A549 (cell line): ENCODE data around the gene CLASP1. TPM values are rescaled to one million over a fixed set of nuclear protein-coding genes. Genes with fewer than 3 reads are reported as not detected.

Experiments
- ATAC-seq, 2 experiments: fragments of 200-7000 bp in 1 of 2; fragments of >200 bp in 1 of 2; cut with Nextera tagmentation in 1 of 2; cut with Tn5 transposase in 1 of 2; 3 replicates each; pipeline versions ENCODE4 v1.8.0 to v1.9.1; 2018 to 2020; ENCODE audit warnings: mild to moderate bottlenecking in 1 of 2, moderate library complexity in 1 of 2
- CTCF ChIA-PET: fragments of 300-600 bp; sonication (Branson Sonifier 250); formaldehyde crosslinking; extraction: SDS; loops from one replicate; lab custom pipeline; 2021; ENCODE audit warnings: antibody characterized with exemption, inconsistent platforms; lab: Yijun Ruan, JAX
- POLR2A ChIA-PET: fragments of 350-600 bp; formaldehyde crosslinking; extraction: SDS; loops from one replicate; lab custom pipeline; 2021; ENCODE audit warnings: antibody characterized with exemption, inconsistent platforms; lab: Yijun Ruan, JAX
- DNase-seq, 2 experiments: peaks; one replicate each; pipeline versions ENCODE4 v3.0.0 to v3.0.0-alpha.2; 2011 to 2016; ENCODE audit warnings: low read depth in 1 of 2, low spot score in 1 of 2
- FAIRE-seq: peaks from 2 replicates; lab custom pipeline; 2011; peaks lifted over from hg19 to GRCh38; lab: Jason Lieb, UNC
- H3K27ac ChIP-seq, 2 experiments: fragments of >200 bp; sonication (Bioruptor Twin); formaldehyde crosslinking; 3 replicates each; pipeline ENCODE4 v1.5.1; 2016 to 2017
- H3K4me1 ChIP-seq: fragments of >200 bp; sonication (Bioruptor Twin); formaldehyde crosslinking; 3 replicates; pipeline ENCODE4 v1.6.1; 2016
- H3K4me2 ChIP-seq: fragments of >200 bp; sonication (Bioruptor Twin); formaldehyde crosslinking; 3 replicates; pipeline ENCODE4 v1.6.1; 2016
- H3K4me3 ChIP-seq: fragments of >200 bp; sonication (Bioruptor Twin); formaldehyde crosslinking; 3 replicates; pipeline ENCODE4 v1.5.1; 2016
- H3K9me3 ChIP-seq: fragments of >200 bp; sonication (Bioruptor Twin); formaldehyde crosslinking; 3 replicates; pipeline ENCODE4 v1.6.1; 2016
- BHLHE40 ChIP-seq: IDR thresholded peaks from 2 replicates; pipeline ENCODE4 v1.6.1; 2012; ENCODE audit warnings: low read depth, low read length, inconsistent platforms
- CHD2 ChIP-seq: fragments of 150-350 bp; IDR thresholded peaks from 2 replicates; pipeline ENCODE4 v1.6.1; 2014; ENCODE audit warnings: low read length; ENCODE audit not compliant: partially characterized antibody
- CHD4 ChIP-seq: fragments of 200-600 bp; sonication (generic); IDR thresholded peaks from 2 replicates; pipeline ENCODE4 v1.6.1; 2016; ENCODE audit warnings: antibody characterized with exemption, mild to moderate bottlenecking, borderline replicate concordance
- E2F6 ChIP-seq: IDR thresholded peaks from 2 replicates; pipeline ENCODE4 v1.6.1; 2012; ENCODE audit warnings: low read depth, borderline replicate concordance
- EHF ChIP-seq: fragments of 250-450 bp; sonication (Bioruptor Pico); IDR thresholded peaks from 2 replicates; pipeline ENCODE4 v1.5.0; 2020; ENCODE audit warnings: mild to moderate bottlenecking
- ELK1 ChIP-seq: fragments of 150-350 bp; IDR thresholded peaks from 2 replicates; pipeline ENCODE4 v1.6.1; 2014; ENCODE audit warnings: low read depth, mild to moderate bottlenecking, low read length
- FOSB ChIP-seq: fragments of 250-450 bp; sonication (Bioruptor Pico); IDR thresholded peaks from 2 replicates; pipeline ENCODE4 v1.5.0; 2020; ENCODE audit warnings: mild to moderate bottlenecking, moderate library complexity
- FOXS1 ChIP-seq: fragments of 250-450 bp; sonication (Bioruptor Pico); IDR thresholded peaks from 2 replicates; pipeline ENCODE4 v1.5.0; 2020; ENCODE audit warnings: mild to moderate bottlenecking, moderate library complexity
- HES2 ChIP-seq: fragments of >200 bp; sonication (Bioruptor Twin); formaldehyde crosslinking; IDR thresholded peaks from 2 replicates; pipeline ENCODE4 v1.6.1; 2016
- HOXA7 ChIP-seq: fragments of 250-450 bp; sonication (Bioruptor Pico); IDR thresholded peaks from 2 replicates; pipeline ENCODE4 v1.5.0; 2020; ENCODE audit warnings: mild to moderate bottlenecking, moderate library complexity
- HOXB13 ChIP-seq: fragments of 250-450 bp; sonication (Bioruptor Pico); IDR thresholded peaks from 2 replicates; pipeline ENCODE4 v1.5.0; 2020; ENCODE audit warnings: low read depth, mild to moderate bottlenecking, moderate library complexity
- HOXB5 ChIP-seq: fragments of 250-450 bp; sonication (Bioruptor Pico); IDR thresholded peaks from 2 replicates; pipeline ENCODE4 v1.5.0; 2020; ENCODE audit warnings: mild to moderate bottlenecking, moderate library complexity
- JUN ChIP-seq, 2 experiments: fragments of >200 bp; sonication (Bioruptor Twin); formaldehyde crosslinking; IDR thresholded peaks; 2 replicates in 1 of 2; 3 replicates in 1 of 2; pipeline ENCODE4 v1.6.1; 2016 to 2017
- JUNB ChIP-seq: fragments of >200 bp; sonication (Bioruptor Twin); formaldehyde crosslinking; IDR thresholded peaks from 2 replicates; pipeline ENCODE4 v1.6.1; 2016
- KDM1A ChIP-seq: fragments of 200-600 bp; sonication (generic); IDR thresholded peaks from 2 replicates; pipeline ENCODE4 v1.6.1; 2016; ENCODE audit warnings: low read depth, mild to moderate bottlenecking
- KDM5A ChIP-seq: fragments of 200-600 bp; sonication (generic); IDR thresholded peaks from 2 replicates; pipeline ENCODE4 v1.6.1; 2016; ENCODE audit warnings: antibody characterized with exemption, mild to moderate bottlenecking
- MAZ ChIP-seq: fragments of 150-350 bp; IDR thresholded peaks from 2 replicates; pipeline ENCODE4 v1.6.1; 2014; ENCODE audit warnings: antibody characterized with exemption, low read depth, low read length, borderline replicate concordance
- NPAS2 ChIP-seq: fragments of 250-450 bp; sonication (Bioruptor Pico); IDR thresholded peaks from 2 replicates; pipeline ENCODE4 v1.8.0; 2022; ENCODE audit warnings: mild to moderate bottlenecking, moderate library complexity, borderline replicate concordance
- PBX3 ChIP-seq: IDR thresholded peaks from 2 replicates; pipeline ENCODE4 v1.6.1; 2012
- POLR2AphosphoS2 ChIP-seq: conservative IDR thresholded peaks from 2 replicates; pipeline ENCODE4 v1.6.1; 2012; ENCODE audit warnings: low read length, improper control_type of control experiment, inconsistent platforms
- USF2 ChIP-seq: fragments of 450-650 bp; IDR thresholded peaks from 2 replicates; pipeline ENCODE4 v1.6.1; 2014; ENCODE audit warnings: antibody characterized with exemption
- ZC3H11A ChIP-seq: fragments of 450-650 bp; IDR thresholded peaks from 2 replicates; pipeline ENCODE4 v1.6.1; 2014; ENCODE audit warnings: antibody characterized with exemption, mild to moderate bottlenecking
- ZNF302 ChIP-seq: fragments of 250-450 bp; sonication (Bioruptor Pico); IDR thresholded peaks from 2 replicates; pipeline ENCODE4 v1.9.0; 2021; ENCODE audit warnings: inconsistent platforms, mild to moderate bottlenecking, moderate library complexity
- WGBS: methylation state at CpG from one replicate; pipeline ENCODE4 v1.1.6; 2017; ENCODE audit errors: missing lambda C conversion rate; 5-methylcytosine and 5-hydroxymethylcytosine counted together
- polyA plus RNA-seq, 4 experiments: library from polyadenylated mRNA; depleted of rRNA in 3 of 4; stranded (reverse); fragments of >200 nt; fragmentation: RNase III in 1 of 4; extraction: RNeasy Plus Mini Kit Qiagen cat#74134 plus additional on column Dnase treatment in 1 of 4; gene quantifications; 2 replicates in 3 of 4; 3 replicates in 1 of 4; pipeline ENCODE4 v1.2.3, GENCODE V29; 2011 to 2017

Gene CLASP1
- polyA plus RNA-seq, 2 of the 4 experiments (the other 2 are of a cell fraction): 11.7 to 15.8 TPM

- no peak for TF ChIP-seq E2F6
- no peak for TF ChIP-seq CHD4
- no peak for TF ChIP-seq POLR2AphosphoS2
Observed at GRCh38 chr2:121346859-121347258, 302.4 kb downstream of the CLASP1 start (continued).

GRCh38 chr2:121346407-121346806, 302.9 kb downstream of the CLASP1 start:
- H3K4me3 ChIP-seq: no peak overlapping the region
- no peak for FAIRE-seq
- ChIA-PET CTCF (interaction anchor here (1.5 to 6.2 kb wide), 2 partner anchors 9 to 217 kb away, joined by 5 to 41 read pairs; no protein-coding TSS in a partner anchor), POLR2A (no interaction called here)
- no peak for ATAC-seq
- DNase-seq: no peak
- no peak overlapping the region for H3K27ac ChIP-seq
- no peaks in the 10 kb centered on the region for H3K9me3 ChIP-seq
- WGBS: 83% methylated on average over 6 of the region's 6 CpGs
- TF ChIP-seq HES2 (no peak), PBX3 (no peak), ELK1 (no peak), KDM5A (no peak), HOXA7 (CRISPR knock-in tag) (no peak), JUNB (no peak), HOXB5 (CRISPR knock-in tag) (no peak), JUN (IDR thresholded peaks at IDR 0.05) (no peak), FOSB (CRISPR knock-in tag) (no peak), MAZ (no peak), KDM1A (no peak), POLR2AphosphoS2 (no peak), ZC3H11A (no peak), ZNF302 (CRISPR knock-in tag) (no peak), CHD4 (no peak), CHD2 (no peak), EHF (CRISPR knock-in tag) (no peak), BHLHE40 (no peak), HOXB13 (no peak), USF2 (no peak)
- H3K4me1 ChIP-seq: no peaks in the 10 kb centered on the region
- H3K4me2 ChIP-seq: no peak overlapping the region

GRCh38 chr2:121345887-121346286, 303.4 kb downstream of the CLASP1 start:
- H3K4me1 ChIP-seq: no peaks in the 10 kb centered on the region
- ChIA-PET POLR2A (no interaction called here), CTCF (interaction anchor here (1.5 to 6.2 kb wide), 2 partner anchors 10 to 217 kb away, joined by 5 to 41 read pairs; no protein-coding TSS in a partner anchor)
- no peaks in the 10 kb centered on the region for H3K9me3 ChIP-seq
- 88% methylated on average over 3 of the region's 3 CpGs for WGBS
- TF ChIP-seq ZNF302 (CRISPR knock-in tag) (no peak), FOXS1 (CRISPR knock-in tag) (no peak), ZC3H11A (no peak), NPAS2 (CRISPR knock-in tag) (no peak), KDM1A (no peak)
- H3K4me3 ChIP-seq: no peak overlapping the region
- FAIRE-seq (no peak), ATAC-seq (0 out of 6 replicates have a peak, but pooled peaks of 1 of the 2 experiments have one; percentile 22), DNase-seq (no peak)
- no peak overlapping the region for H3K27ac ChIP-seq
- no peak overlapping the region for H3K4me2 ChIP-seq
